HG03175 (cell line): ENCODE measurements around the gene SRCIN1.

Experiments
- ATAC-seq: cut with Tn5 transposase; IDR thresholded peaks from one replicate; pipeline ENCODE4 v1.9.1; 2021; ENCODE audit warnings: mild to moderate bottlenecking, moderate library complexity; ENCODE audit not compliant: unreplicated experiment

The SRCIN1 gene

GRCh38 chr17:38617074-38617860 lies 11.5 kb upstream of the SRCIN1 start:
- ATAC-seq, result no peak

- ATAC-seq, result no peak
Observed at GRCh38 chr17:38616361-38616760, 10.6 kb upstream of the SRCIN1 start.

- ATAC-seq, result no peak
Observed at GRCh38 chr17:38613981-38614779, 8.4 kb upstream of the SRCIN1 start.

GRCh38 chr17:38613525-38613980 lies 7.8 kb upstream of the SRCIN1 start:
- ATAC-seq, result no peak

GRCh38 chr17:38611872-38612376 lies 6.2 kb upstream of the SRCIN1 start:
- no peak for ATAC-seq

- no peak for ATAC-seq
Observed at GRCh38 chr17:38611070-38611786, 5.5 kb upstream of the SRCIN1 start.

GRCh38 chr17:38609280-38610031 lies 3.7 kb upstream of the SRCIN1 start:
- ATAC-seq, result no peak

GRCh38 chr17:38608648-38609047 lies 2.9 kb upstream of the SRCIN1 start:
- ATAC-seq, result no peak

- ATAC-seq, result no peak
Observed at GRCh38 chr17:38606646-38607611, 1.2 kb upstream of the SRCIN1 start.

- no peak for ATAC-seq
Observed at GRCh38 chr17:38605411-38605840, 326 bp downstream of the SRCIN1 start.

- no peak for ATAC-seq
Observed at GRCh38 chr17:38604479-38605403, 1.0 kb downstream of the SRCIN1 start.

GRCh38 chr17:38603786-38604478 lies 1.8 kb downstream of the SRCIN1 start:
- ATAC-seq, result no peak

GRCh38 chr17:38602956-38603785 lies 2.6 kb downstream of the SRCIN1 start:
- ATAC-seq, result no peak

GRCh38 chr17:38602453-38602852 lies 3.3 kb downstream of the SRCIN1 start:
- ATAC-seq, result no peak

GRCh38 chr17:38601539-38602351 lies 4.0 kb downstream of the SRCIN1 start:
- no peak for ATAC-seq

GRCh38 chr17:38600906-38601305 lies 4.8 kb downstream of the SRCIN1 start:
- no peak for ATAC-seq
